ENCODE data around the gene TMEM239.
A peak's percentile ranks its signal among the peaks of the same experiment; 100 is the strongest.
"Not testable (repeated sequence)": the region's sequence is repeated elsewhere in the genome, so short reads cannot be mapped to it uniquely, and the experiment has no call there.

TMEM239 gene

DNA sequence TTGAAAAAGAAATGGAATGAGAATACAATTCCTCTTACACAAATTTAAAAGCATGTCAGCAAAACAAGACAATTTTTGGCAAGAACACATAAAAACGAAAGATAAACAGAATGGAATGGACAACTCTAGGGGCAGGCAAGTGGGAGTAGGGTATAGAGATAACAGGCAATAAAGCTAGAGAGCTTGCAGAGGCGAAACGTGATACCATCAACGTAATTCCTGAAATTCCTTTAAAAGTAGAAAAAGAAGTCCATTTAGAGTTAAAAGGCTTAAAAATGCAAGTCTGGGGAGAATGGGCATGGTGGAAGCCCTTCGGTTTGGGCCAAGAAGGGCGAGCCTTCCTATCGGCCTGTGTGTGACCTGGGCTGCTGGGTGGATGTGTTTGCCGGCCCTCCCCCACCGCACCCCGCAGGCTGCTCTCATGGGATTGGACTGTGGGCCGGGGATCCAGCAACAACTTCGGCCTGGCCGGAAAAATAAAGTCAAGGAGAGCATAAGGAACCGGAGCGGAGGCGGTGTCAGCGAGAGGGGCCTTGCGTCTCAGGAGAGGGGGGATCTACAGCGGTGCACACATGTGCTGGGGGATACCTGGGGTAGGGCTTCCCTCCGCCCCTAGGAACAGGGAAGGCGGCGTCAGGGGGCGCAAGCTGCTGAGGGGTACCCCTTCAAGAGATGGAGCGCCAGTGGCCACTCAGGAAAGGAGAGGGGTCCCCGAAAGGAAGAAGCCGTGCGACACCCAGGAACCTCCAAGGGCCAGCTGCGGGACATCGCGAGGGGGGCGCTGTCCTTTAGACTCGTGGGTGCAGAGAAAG is 4.1 kb downstream of the TMEM239 start:
- FAIRE-seq (no peak), DNase-seq (ENCODE audit: low spot score) (no peak)

DNA sequence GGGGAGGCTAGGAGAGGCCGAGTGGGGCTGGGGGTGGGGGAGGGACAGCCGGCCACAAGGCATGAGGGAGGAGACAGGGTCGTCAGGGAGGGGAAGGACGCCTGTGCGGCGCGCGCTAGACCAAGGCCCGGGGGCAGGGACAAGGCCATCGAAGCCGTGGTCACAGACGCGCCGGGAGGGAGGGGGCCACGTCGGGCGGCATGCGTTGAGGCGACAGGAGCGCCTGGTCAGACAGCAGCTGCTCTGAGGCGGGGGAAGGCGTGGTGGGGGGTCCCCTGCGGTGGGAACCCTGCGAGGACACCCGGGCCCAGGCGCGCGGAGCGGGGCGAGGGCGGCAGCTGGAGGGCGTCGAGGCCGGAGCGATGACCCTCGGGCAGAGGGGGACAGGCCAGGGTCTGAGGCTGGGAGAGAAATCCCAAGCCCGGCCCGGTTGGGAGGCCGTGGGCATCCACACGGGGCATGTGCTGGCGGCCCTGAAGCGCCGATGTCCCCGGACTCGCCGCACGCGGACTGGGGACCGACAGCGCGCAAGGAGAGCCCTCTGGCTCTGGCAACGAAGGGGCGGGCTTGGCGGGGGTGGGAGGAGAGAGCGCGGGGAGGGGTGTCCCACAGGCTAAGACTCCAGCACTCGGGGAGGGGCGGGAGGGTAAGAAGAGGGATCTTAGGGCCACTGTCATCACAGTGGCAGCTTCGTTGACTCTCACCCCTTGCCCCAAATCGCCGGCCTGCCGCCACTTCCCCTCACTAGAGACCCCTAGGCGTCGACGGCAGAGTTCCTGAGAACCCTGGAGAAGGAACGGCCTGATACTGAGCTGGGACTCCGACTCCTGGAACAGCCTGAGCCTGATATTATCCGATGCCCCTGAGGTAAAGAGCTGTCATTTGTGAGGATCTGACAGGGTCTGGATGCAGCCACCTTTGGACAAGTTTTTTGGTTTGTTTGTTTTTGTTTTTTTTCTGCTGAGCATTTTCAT is 5.0 kb downstream of the TMEM239 start:
- DNase-seq (ENCODE audit: low spot score) (no peak), FAIRE-seq (no peak)

DNA sequence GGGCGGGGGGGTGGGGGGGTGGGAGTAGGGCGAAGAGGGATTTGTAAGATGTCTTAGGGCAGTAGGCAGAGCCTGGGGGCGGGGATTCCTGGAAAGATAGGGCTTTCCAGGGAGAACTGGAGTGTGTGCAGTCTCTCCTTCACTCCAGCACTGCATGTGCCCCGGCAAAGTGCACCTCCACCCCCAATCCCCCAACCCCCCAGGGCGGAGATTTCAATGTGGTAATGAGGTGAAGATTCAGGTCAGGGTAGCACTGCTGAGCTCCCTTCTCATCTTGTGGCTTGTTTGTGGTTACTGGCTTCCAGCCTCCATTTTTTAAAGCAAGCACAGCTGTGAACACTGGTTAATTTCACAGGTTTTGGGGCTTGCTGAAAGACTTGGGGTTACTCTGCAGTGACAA is 5.9 kb downstream of the TMEM239 start:
- no peak for DNase-seq (ENCODE audit: low spot score)
- no peak for FAIRE-seq

DNA sequence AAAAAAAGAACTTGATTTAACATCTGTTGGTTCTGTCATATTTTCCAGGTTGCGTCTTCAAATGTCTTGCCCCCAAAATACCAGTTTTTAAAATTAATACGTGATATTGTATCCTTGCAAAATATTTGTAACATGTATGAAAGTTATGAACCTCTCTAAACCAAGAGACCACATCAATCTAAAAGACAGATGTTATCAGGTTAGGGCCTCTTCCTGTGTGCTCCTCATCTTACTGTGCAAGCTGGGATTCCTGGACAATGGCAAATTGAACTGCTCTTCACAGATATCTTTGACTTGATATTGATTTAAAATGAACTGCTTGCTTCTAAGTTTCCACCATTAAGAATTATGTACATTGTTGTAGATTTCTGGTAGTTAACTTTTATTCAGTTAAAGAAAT is 9.6 kb downstream of the TMEM239 start:
- FAIRE-seq (no peak), DNase-seq (ENCODE audit: low spot score) (no peak)

DNA sequence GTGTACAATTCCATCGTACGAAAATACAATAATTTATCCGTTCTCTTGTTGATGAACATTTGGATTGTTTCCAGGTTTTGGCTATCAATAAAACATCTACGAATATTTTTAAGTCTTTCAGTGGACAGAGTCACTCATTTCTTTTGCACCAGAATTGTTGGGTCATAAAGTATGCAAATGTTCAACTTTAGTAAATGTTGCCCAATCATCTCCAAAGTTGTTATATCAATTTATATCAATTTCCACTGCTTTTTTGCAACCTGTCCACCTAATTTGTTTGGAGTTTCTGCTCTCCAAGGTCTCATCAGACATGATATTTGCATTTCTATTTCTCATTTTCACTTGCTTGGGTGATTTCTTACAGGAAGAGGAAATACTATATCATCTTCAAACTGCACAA is 10.5 kb downstream of the TMEM239 start:
- no peak for DNase-seq (ENCODE audit: low spot score)
- FAIRE-seq = no peak

DNA sequence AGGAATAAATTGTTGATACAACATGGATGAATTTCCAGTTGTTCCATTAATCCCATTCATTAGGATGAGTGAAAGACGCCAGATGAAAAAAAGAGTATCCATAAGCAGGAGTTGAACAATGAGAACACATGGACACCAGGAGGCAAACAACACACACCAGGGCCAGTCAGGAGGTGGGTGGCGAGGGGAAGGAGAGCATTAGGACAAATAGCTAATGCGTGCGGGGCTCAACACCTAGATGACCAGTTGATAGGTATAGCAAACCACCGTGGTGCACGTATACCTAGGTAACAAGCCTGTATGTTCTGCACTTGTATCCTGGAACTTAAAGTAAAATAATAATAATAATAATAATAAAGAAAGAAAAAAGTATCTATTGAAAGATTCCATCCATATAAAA is 13.2 kb downstream of the TMEM239 start:
- DNase-seq (ENCODE audit: low spot score) (no peak), FAIRE-seq (no peak)

DNA sequence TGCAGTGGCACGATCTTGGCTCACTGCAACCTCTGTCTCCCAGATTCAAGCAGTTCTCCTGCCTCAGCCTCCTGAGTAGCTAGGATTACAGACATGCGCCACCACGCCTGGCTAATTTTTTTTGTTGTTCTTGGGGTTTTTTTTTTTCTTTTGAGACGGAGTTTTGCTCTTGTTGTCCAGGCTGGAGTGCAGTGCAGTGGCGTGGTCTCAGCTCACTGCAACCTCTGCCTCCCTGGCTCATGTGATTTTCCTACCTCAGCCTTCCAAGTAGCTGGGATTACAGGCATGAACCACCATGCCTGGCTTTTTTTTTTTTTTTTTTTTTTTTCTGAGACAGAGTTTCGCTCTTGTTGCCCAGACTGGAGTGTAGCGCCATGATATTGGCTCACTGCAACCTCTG is 15.0 kb downstream of the TMEM239 start:
- not testable (repeated sequence) for DNase-seq (ENCODE audit: low spot score); FAIRE-seq

DNA sequence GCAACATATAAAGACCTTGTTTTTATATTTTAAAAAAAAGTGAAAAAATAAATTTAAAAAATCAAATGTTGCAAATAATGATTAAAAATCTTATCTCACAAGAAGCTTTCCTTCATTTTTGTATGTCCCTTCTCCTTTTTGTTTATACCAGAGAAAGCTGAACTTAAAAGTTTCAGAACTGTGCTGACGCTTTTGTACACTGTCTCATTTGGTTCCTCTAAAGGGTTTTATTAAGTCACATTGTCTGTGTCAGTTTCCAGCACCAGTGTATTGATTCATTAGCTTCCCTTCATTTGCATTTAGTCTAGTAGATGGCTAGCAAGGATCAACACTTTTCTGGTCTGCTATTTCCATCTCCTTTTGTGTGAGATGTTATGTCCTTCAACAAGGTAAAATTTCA is 17.6 kb downstream of the TMEM239 start:
- FAIRE-seq (no peak), DNase-seq (ENCODE audit: low spot score) (no peak)

DNA sequence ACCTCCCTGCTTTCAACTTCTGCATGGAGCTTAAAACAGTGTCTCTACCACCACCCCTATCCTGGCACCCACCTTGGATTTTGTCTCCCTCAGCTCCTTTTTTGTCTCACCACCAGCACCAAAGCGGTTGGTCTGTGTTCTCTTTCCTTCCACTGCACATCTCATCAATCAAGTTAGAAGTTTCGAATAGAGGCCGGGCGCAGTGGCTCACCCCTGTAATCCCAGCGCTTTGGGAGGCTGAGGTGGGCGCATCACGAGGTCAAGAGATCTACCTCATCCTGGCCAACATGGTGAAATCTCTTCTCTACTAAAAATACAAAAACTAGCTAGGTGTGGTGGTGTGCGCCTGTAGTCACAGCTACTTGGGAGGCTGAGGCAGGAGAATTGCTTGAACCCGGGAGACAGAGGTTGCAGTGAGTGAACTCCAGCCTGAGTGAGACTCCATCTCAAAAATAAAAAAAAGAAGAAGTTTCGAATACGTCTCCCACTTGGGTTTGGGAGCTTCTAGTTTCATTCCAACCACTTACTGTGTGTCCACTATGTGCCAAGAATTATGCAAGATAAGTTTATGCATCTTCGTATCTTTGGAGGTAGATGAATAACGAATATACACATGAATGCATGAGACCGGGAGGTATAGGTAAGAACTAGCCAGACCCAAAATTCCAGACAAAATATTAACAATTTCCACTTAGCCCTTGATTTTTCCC is 18.4 kb downstream of the TMEM239 start:
- FAIRE-seq (no peak), DNase-seq (ENCODE audit: low spot score) (no peak)

DNA sequence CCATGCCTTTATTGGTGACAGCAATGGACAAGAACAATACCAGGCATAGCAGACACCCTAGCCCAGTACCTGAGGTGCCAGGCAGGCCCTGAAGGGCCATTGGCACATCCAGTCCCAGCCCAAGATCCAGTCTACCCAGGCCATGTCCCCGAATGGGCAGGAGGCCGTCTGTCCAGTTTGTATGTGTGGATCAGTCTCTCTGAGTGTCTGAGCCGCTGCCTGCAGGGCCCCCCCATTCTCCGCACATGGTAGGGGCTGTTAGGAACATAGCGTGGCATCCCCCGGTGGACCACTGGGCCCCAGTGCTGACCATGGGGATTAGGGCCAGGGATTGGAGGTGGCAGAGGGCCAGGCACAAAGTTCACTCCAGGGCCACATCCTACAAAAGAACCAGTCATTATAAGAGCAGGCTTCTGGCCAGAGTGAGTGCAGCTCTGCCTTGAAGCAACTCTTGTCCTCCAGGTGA is 19.2 kb downstream of the TMEM239 start:
- no peak for FAIRE-seq
- no peak for DNase-seq (ENCODE audit: low spot score)

DNA sequence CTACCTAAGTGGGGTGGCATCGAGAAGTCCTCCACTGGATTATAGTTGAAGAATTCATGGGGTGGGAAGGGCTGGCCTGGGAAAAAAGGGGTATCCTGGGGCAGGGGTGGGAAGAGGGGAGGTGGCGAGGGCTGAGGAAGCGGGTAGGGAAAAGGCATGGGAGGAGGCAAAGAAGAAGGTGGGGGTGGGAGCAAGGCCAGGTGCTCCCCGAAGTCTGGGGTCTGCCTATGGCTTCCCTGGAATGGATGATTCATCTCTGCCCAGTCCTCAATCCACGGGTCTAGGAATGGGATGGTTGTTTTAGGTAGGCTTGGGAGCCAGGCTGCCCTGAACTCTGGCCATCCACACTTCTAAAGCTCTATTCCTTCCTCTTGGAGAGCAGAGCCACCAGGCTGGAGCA is 19.9 kb downstream of the TMEM239 start:
- FAIRE-seq (no peak), DNase-seq (ENCODE audit: low spot score) (no peak)

DNA sequence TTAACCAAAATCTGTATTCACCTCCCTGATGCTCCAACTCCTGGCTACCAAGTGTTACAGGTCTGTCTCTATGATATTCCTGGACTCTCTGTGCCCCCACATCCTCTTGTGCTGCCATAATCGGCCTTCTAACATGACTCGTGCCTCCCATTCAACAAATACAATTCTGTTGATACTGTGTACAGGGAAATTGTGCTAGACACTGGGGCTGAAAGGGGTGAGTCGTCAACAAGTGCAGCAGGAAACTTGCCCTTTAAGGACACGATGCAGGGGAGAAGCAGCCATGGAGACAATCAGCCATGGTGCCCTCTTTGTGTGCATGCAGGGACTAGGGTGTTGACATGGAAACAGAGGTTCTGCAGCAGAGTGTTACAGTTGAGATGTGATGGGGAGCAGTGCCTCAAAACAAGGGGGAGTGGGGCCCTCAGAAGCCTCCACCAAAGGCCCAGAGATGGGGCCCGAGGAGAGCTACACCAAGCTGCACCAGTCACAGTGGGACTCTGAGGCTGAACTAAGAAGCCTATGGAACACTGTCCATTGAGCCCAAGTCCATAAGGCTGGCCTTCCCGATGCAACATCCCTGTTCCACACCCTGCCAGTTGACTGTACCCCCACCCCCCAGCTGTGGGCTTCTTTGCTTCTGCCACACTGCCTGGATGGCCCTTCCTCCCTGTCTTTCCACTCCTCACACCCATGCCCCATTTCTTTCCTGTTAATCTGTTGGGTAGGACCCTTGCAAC is 21.2 kb downstream of the TMEM239 start:
- FAIRE-seq = no peak

DNA sequence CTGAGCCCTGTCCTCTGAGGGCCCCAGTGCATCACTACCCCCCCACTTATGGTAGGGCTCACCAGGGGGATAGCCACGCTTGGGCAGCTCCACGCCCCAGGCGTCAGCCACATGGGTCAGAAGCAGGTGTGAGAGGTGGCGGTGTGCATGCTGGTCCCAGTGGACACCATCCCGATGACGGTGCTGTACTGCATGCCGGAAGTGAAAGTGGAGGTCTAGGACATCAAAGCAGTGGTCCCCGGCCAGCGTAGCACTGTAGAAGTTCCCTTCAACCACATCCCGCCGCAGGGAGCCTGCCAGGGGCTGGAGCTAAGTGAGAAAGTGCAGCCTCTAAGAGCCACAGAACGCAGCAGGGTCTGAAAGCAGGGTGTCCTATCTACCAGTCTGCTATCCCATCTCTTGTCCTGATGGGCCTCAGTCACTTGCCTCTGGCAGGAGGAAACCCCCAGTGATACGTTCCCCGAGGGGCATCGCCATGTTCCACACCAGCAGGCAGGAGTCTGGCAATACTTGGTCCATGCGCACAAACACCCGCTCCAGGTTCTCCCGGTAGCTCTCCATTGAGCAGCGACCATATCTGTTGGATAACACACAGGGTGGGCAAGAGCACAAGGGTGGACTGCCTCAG is 22.1 kb downstream of the TMEM239 start:
- DNase-seq (ENCODE audit: low spot score) (no peak), FAIRE-seq (no peak)

More for the DNA sequence above, 21.2 kb downstream of the TMEM239 start:
- no peak for DNase-seq (ENCODE audit: low spot score)

DNA sequence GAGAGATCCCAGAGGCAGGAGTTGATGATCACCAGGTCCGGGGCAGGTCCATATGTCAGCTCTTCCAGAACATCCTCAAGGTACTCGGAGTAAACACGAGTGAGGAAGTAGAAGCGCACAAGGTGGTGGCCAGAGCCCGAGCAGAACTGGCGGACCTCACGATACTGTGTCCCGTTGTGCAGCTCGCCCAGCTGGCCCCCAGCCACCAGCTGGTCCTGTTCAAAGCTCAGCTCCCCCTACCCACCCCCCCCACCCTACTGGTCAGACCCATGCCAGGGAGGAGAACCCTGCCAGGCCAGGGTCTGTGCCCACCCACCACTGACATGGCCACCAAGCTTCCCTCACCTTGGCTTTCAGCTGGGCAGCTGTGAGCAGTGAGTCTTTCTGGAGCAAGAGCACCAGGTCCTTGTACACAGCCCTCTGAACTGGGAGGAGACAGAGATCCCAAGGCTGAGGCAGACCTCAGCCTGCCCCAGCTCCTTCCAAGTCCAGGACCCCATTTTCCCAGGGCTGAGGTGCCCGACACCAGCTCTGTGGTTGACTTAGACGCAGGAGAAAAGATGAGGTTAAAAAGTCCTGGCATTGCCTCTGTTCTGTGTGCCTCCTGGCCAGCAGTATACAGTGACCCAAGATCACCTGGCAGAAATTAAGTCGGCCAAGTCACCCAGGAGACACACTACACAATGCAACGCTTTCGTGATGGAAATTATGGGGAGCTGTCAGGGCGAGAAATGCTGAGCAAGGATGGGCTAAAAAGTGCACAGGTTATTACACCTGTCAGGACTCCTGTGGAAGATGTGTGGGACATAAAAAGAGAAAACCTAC is 22.9 kb downstream of the TMEM239 start:
- DNase-seq (ENCODE audit: low spot score) (no peak), FAIRE-seq (no peak)

DNA sequence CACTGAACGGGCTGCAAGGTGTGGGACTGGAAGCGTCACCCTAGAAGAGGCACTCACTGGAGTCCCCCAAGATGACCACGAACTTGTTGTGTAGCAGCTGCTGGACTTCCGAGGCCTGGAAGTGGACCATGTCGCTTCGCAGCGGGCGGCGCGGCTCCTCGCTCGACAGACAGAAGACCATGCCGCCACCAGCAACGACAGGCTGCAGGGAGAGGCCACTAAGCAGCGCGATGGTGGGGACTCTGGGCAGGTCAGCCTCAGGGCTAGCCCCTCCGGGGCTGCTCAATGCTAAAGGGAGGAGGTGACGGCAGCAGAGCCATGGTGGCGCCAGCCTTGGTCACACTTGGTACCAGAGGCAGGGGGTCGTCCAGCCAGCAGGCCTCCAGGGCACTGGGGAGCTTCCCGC is 23.6 kb downstream of the TMEM239 start:
- FAIRE-seq = no peak
- DNase-seq (ENCODE audit: low spot score) = no peak

DNA sequence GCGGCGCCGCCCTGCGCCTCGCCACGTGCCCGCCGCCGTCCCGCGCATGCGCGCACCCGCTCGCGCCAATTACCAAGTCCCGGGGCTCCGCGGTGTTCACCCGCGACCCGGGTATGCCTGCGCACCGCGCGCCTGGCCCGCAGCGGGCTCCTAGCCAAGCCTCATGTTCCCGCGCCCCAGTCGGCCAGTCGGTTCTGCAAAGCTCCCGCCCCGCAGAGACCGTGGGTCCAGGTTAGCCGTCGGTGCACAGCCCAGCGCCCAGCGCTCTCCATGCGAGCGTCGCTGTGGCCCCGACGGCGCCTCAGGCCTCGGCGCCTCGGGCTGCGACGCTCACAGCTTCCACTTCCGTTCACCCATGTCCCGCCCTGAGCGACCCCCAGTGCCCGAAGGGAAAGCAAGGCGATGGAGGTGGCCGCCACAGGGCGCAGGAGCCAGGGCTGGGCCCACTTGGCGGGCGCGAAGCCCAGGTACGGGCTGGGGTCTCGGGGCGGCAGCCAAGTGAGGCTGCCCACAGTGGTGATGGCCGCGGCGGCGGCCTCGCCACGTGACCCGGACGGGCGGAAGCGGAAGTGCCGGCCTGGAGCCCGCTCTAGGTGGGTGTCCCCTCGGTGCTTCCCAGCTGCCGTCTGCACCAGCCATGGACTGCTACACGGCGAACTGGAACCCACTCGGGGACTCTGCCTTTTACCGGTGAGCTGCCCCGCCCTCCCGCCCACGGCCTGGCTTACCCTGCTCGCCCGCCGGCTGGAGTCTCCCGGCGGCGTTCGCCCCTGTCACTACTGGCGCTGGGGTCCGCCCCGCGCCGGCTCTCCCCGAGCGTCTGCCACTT is 24.2 kb downstream of the TMEM239 start, which contains the start of the genes PCED1A and VPS16:
Gene PCED1A, minus strand, starts transcription at position 518 of the 829 bp plus-strand sequence. CDS start 743 bp downstream, outside the sequence.
Gene VPS16, plus strand, starts transcription at position 608 of the 829 bp plus-strand sequence. Its CDS starts 30 bp downstream, at position 638.
- DNase-seq (ENCODE audit: low spot score) = peak; percentile 60
- no peak for FAIRE-seq

DNA sequence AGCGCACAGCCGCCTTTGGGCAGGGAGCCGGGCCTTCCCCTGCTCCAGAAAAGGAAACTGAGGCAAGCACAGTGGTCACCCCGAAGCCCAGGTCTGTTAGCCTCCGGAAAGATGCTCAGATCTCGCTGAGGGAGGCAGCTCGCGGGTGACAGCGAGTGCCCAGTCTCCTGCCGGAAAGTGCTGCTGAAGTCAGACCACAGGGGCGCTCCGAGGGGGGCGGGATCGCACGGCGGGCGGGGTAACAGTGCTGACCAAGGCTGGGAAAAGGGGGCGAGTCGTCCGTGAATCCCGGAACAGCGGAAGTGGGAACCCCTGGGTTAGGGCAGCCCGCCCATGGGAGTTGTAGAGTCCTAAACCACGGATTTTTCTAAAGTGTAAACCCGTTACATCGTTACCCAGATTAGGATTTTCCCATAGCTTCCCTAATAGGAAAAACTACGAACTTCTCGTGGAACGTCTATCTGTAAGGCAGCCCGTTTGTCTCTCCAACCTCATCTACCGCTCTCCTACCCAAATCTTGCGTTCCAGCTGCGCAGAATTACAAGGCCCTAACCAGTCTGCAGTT is 24.9 kb downstream of the TMEM239 start:
- DNase-seq (ENCODE audit: low spot score) (peak; percentile 26), FAIRE-seq (no peak)

DNA sequence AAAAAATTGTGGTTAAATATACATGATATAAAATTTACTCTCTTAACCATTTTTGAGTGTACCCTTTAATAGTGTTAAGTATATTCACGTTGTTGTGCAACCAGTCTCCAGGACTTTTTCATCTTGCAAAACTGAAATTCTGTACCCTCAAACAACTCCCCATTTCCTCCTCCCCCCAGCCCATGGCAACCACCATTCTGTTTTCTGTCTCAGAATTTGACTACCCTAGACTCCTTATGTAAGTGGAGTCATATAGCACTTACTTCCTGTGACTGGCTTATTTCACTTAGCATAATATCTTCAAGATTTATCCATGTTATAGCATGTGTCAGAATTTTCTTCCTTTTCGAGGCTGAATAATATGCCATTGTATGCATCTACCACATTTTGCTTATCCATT is 29.4 kb downstream of the TMEM239 start:
- no peak for DNase-seq (ENCODE audit: low spot score)
- no peak for FAIRE-seq
